SIG-M5 treated with dmso at 0.1 percent for 504 hours (cell line): Measurements from ENCODE around the gene TNS1.

Experiments used
- DNase-seq: peaks from one replicate; lab custom pipeline; 2025; ENCODE audit not compliant: unreplicated experiment; lab: John Stamatoyannopoulos, UW

The TNS1 gene

GRCh38 chr2:217755027-217755745, 247.6 kb downstream of the TNS1 start:
- no peak for DNase-seq

GRCh38 chr2:217753460-217754200, 249.2 kb downstream of the TNS1 start:
- no peak for DNase-seq

- DNase-seq, result no peak
These were observed 249.9 kb downstream of the TNS1 start for GRCh38 chr2:217752714-217753459.

GRCh38 chr2:217751952-217752351, 250.8 kb downstream of the TNS1 start:
- DNase-seq, result no peak

GRCh38 chr2:217751192-217751591, 251.6 kb downstream of the TNS1 start:
- DNase-seq, result no peak
